ENCODE results near the gene SDF2.

The SDF2 gene

DNA sequence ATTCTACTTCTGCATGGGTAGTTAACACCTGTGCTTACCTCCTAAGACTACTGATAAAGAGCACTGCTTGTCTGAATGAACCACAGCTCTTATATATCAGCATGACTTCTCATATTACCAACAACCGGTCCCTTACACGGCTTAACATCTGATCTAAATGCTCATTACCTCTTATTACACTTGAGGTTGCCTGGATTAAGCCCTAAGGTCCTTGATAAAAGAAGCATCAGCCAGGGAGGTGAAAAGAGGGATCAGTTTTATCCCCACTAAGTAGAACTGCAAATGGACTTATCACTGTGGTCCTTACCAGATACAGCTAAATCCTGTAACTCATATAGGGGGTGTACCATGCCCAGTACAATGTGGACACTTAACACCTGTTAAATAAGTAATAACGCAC is 39.5 kb downstream of the SDF2 start:
- no peaks in the 10 kb centered on the region for H3K79me2 ChIP-seq (ENCODE audit: low read length)
- H3K9me3 ChIP-seq (ENCODE audit: insufficient read depth, low read length): no peaks in the 10 kb centered on the region
- H3K4me1 ChIP-seq (ENCODE audit: low read length): no peaks in the 10 kb centered on the region
- no peak overlapping the region for H3K4me3 ChIP-seq (ENCODE audit: low read length)
- no peak overlapping the region for H3K27ac ChIP-seq (ENCODE audit: low read length)
- H3K4me2 ChIP-seq (ENCODE audit: low read length): no peak overlapping the region
- TF ChIP-seq EZH2phosphoT487 (IDR thresholded peaks at IDR 0.05; ENCODE audit: low read depth) (no peak), CTCF (IDR thresholded peaks at IDR 0.05; ENCODE audit: low read depth, low read length) (no peak)
- H3K27me3 ChIP-seq (ENCODE audit: low read depth, low read length): no peaks in the 10 kb centered on the region
- H4K20me1 ChIP-seq (ENCODE audit: insufficient read depth, low read length): no peaks in the 10 kb centered on the region
- H3K36me3 ChIP-seq (replicated peaks; ENCODE audit: low read depth, low read length): peaks cover 75% of the 10 kb centered on the region
- H2AFZ ChIP-seq (ENCODE audit: low read depth, low read length): no peak overlapping the region
- H3K9ac ChIP-seq (ENCODE audit: low read length): no peak overlapping the region

DNA sequence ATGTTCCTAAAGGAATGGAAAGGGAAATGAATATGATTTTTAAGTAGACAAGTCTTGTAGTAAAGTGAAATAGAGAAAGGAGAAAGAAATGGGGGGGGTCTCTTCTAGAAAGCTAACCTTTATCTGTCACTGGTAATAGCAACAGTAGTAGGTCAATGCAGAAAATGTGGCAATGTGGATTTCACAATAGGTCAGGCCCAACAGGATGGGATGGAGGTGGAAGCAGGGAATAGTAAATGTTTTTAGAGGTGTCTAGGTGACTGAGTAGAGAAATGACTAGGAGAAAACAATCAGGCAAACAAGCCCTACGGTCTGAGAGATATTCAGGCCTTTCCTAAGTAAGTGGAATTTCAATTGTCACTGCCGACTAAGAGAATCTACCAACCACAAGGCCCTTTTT is 41.7 kb downstream of the SDF2 start:
- Histone ChIP-seq H3K27ac (ENCODE audit: low read length) (no peak overlapping the region), H3K4me1 (ENCODE audit: low read length) (peaks cover 14% of the 10 kb centered on the region), H2AFZ (ENCODE audit: low read depth, low read length) (no peak overlapping the region), H3K4me3 (ENCODE audit: low read length) (no peak overlapping the region), H3K36me3 (replicated peaks; ENCODE audit: low read depth, low read length) (peaks cover 82% of the 10 kb centered on the region), H3K79me2 (ENCODE audit: low read length) (no peaks in the 10 kb centered on the region), H3K4me2 (ENCODE audit: low read length) (no peak overlapping the region), H3K27me3 (ENCODE audit: low read depth, low read length) (no peaks in the 10 kb centered on the region), H3K9me3 (ENCODE audit: insufficient read depth, low read length) (no peaks in the 10 kb centered on the region), H4K20me1 (ENCODE audit: insufficient read depth, low read length) (0 out of 2 replicates have a peak, but pooled peaks cover 6% of the 10 kb centered on the region), H3K9ac (ENCODE audit: low read length) (no peak overlapping the region)
- TF ChIP-seq CTCF (IDR thresholded peaks at IDR 0.05; ENCODE audit: low read depth, low read length) (no peak), EZH2phosphoT487 (IDR thresholded peaks at IDR 0.05; ENCODE audit: low read depth) (no peak)

- no peak overlapping the region for H3K4me2 ChIP-seq (ENCODE audit: low read length)
- no peaks in the 10 kb centered on the region for H3K79me2 ChIP-seq (ENCODE audit: low read length)
- peaks cover 15% of the 10 kb centered on the region for H3K4me1 ChIP-seq (ENCODE audit: low read length)
- H2AFZ ChIP-seq (ENCODE audit: low read depth, low read length): no peak overlapping the region
- no peak overlapping the region for H3K4me3 ChIP-seq (ENCODE audit: low read length)
- no peak overlapping the region for H3K9ac ChIP-seq (ENCODE audit: low read length)
- TF ChIP-seq EZH2phosphoT487 (IDR thresholded peaks at IDR 0.05; ENCODE audit: low read depth) (no peak), CTCF (IDR thresholded peaks at IDR 0.05; ENCODE audit: low read depth, low read length) (no peak)
- 0 out of 2 replicates have a peak, but pooled peaks cover 11% of the 10 kb centered on the region for H4K20me1 ChIP-seq (ENCODE audit: insufficient read depth, low read length)
- peaks cover 82% of the 10 kb centered on the region for H3K36me3 ChIP-seq (replicated peaks; ENCODE audit: low read depth, low read length)
- H3K27ac ChIP-seq (ENCODE audit: low read length): no peak overlapping the region
- H3K9me3 ChIP-seq (ENCODE audit: insufficient read depth, low read length): no peaks in the 10 kb centered on the region
- H3K27me3 ChIP-seq (ENCODE audit: low read depth, low read length): no peaks in the 10 kb centered on the region
Measured at GRCh38 chr17:28618464-28618863, 43.2 kb downstream of the SDF2 start.

DNA sequence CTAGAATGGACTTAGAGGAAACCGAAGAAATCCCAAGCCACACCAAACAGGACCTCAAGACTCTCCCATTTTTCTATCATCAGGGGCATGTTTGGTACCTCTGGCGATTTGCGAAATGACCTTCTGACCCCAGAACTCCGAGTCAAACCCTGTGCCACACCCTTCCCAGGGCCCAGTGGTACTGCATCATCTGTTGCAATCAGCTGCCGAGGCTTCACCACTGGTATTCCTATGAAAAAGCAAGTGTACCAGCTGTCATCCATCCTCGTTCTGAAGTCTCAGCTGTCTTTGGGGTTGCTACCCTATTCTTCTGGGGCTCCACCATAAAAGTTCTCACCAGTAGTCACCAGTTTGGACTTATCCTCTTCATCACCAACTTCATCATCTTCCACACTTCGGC is 45.4 kb downstream of the SDF2 start:
- Histone ChIP-seq H3K4me1 (ENCODE audit: low read length) (peaks cover 15% of the 10 kb centered on the region), H3K27me3 (ENCODE audit: low read depth, low read length) (no peaks in the 10 kb centered on the region), H4K20me1 (ENCODE audit: insufficient read depth, low read length) (0 out of 2 replicates have a peak, but pooled peaks cover 11% of the 10 kb centered on the region), H2AFZ (ENCODE audit: low read depth, low read length) (no peak overlapping the region), H3K9ac (ENCODE audit: low read length) (no peak overlapping the region), H3K79me2 (ENCODE audit: low read length) (no peaks in the 10 kb centered on the region), H3K27ac (ENCODE audit: low read length) (no peak overlapping the region), H3K4me2 (ENCODE audit: low read length) (no peak overlapping the region), H3K4me3 (ENCODE audit: low read length) (no peak overlapping the region), H3K36me3 (replicated peaks; ENCODE audit: low read depth, low read length) (peaks cover 83% of the 10 kb centered on the region), H3K9me3 (ENCODE audit: insufficient read depth, low read length) (no peaks in the 10 kb centered on the region)
- TF ChIP-seq EZH2phosphoT487 (IDR thresholded peaks at IDR 0.05; ENCODE audit: low read depth): no peak
